ENCODE data around the gene SDK2.
A peak's percentile ranks its signal among the peaks of the same experiment; 100 is the strongest.

SDK2 gene

DNA sequence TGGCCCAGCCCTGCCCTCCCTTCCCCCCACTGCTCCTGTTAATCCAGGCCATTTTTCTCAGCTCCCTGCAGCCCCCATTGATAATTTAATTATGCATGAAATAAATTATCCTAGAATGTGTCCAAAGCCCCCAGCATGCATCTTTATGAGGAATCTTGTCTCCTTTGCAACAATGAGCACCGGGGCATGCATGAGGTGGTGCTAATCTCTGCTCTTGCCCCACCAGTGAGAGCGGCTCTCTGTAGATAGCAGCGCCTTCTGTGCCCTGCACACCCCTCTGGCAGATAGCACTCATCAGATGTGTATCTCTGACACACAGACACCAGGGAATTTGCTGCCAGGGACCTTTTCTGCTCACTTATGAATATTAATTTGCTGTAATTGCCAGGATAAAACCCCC lies 192.2 kb downstream of the SDK2 start:
- no peak for DNase-seq (ENCODE audit: low read depth in 2 of 2)

DNA sequence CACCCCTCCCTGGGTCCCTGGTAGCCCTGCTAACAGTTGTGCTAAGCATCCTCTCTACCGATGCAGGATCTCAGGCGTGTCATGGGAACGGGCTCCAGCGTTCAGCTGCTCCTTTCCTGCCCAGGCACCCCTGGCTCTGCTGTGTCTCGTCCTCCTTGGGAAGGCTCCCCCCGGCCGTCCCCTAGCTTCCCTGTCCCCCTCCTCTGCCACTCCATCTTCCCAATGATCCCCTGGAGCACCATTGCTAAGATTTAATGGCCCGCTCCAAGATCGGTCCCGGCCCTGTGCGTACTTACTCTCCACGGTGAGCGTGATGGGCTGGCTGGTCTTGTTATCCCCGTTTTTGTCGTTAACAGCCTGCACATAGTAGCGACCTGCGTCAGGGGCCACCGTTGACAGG lies 196.9 kb downstream of the SDK2 start:
- no peak for DNase-seq (ENCODE audit: low read depth in 2 of 2)

DNA sequence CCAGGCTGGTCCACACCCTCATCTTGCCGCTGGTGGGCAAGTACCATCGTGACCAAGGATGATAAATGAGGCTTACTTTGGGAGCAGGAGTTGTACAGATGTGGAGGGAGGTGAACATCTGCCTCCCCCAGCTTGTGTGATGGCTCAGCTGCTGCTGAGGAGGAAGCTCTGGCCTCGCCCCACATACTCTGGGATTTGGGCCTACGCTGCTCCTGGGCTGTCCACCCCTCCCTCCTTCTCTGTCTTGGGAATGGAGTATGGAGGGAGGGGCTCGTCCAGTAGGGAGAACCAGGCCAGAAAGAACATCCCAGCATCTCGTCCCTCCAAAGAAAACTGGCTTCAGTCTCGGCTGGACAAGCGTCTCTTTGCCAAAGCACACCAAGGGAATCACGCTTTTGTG lies 197.6 kb downstream of the SDK2 start:
- no peak for DNase-seq (ENCODE audit: low read depth in 2 of 2)

DNA sequence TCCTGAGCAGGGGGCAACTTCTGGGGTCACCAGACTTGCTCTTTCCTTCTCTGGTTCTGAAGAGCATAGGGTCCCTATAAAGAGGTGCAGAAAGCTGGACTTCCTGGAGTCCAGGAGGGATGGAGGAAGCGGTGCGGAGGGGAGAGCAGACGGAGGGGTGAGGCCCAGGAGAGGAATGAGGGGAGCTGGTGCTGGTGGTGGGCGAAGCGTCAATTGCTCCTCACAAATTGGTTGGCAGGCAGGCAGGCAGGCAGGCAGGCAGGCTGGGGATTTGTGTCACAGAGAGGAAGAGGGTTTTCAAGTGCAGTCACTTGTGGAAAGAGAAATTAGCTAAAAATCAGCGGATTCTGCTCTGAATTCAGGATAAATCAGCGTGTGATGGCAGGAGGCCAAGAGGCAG lies 198.8 kb downstream of the SDK2 start:
- DNase-seq (ENCODE audit: low read depth in 2 of 2): no peak

DNA sequence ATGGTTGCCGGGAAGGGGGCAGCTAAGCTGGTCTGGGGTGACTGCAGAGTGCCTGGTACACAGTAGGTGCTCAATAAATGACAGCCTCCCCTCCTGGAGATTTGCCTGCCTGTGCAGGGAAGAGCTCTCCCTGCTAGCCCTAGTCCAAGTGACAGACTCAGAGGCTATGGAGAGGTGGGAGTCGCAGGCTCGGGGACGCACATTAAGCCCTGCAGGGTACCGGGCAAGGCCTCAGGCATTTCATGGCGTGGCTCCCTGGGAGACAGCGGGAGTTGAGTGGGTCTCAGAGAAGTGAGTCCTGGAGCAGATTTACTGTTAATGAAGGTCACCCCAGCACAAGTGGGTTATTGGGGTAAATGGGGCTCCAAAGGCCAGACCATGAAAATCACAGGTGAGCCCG lies 200.2 kb downstream of the SDK2 start:
- no peak for DNase-seq (ENCODE audit: low read depth in 2 of 2)

DNA sequence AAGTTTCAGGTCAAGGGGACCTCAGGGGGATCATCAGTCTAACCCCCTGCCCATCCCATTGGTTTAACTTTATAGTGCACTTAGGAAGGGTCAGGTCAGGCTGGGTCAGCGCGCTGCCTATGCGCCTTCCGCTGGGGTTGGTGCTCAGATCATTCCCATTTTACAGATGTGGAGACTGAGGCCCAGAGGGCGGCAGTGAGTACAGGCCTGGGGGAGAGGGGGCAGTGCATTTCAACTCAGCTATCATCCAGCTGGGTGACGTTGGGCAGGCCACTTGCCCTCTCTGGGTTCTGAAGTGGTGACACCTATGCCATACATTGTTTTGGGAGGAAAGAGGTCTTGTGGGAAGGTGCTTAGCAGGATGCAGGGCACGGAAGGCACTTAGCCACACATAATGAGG lies 204.6 kb downstream of the SDK2 start:
- no peak for DNase-seq (ENCODE audit: low read depth in 2 of 2)

DNA sequence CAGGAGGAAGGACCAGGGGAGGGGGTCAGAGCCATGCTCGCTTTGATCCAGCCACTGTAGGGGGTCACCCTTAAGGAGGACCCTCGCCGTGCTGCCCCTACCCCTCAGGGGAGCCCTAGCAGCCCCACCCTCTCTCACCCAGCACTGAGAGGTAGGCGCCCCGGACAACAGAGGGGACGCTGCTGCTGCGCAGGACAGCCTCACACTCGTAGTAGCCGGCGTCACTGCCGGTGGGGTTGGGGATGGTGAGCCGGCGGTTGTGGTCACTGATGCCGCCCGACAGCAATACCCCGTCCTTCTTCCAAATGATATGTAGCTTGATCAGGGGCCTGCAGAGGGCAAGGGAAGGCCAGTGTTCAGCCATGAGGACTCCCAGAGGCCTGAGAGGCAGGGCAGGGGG lies 206.4 kb downstream of the SDK2 start:
- no peak for DNase-seq (ENCODE audit: low read depth in 2 of 2)

DNA sequence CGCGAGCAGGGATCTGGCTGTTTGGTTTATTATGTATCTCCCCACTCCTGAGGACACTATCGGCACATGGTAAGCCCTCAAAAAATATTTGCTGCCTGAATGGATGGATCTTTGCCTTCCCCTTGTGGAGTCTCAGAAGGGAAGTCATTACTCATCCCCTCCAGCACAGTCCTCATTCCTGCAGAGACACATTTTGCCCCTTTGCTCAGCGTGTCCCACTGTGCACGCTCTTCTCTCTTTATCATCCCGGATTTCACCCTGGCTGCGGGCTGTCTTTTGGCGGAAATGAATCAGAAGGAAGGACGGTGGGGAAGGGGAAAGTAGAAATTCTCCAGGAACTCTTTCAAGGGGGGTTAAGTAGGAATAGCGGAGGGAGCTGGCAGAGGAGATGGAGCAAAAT lies 207.3 kb downstream of the SDK2 start:
- DNase-seq (ENCODE audit: low read depth in 2 of 2): no peak

DNA sequence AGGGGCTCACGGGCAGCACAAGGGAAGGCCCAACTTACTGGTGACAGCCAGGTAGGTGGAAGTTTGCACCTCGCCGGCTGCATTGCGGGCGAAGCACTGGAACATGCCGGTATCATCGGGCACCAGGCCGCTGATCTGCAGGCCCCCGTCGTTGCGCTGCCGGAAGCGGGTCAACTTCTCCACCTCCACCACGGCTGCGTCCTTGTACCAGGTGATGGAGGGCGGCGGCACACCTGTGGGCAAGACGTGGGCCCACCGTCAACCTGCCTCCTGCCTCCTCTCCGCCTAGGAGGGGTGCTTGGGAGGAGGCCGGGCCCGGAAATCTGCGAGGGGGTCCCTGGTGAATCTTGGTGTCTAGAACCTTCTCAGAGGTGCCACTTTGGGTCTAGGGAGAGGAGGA lies 208.8 kb downstream of the SDK2 start:
- DNase-seq (ENCODE audit: low read depth in 2 of 2): no peak

DNA sequence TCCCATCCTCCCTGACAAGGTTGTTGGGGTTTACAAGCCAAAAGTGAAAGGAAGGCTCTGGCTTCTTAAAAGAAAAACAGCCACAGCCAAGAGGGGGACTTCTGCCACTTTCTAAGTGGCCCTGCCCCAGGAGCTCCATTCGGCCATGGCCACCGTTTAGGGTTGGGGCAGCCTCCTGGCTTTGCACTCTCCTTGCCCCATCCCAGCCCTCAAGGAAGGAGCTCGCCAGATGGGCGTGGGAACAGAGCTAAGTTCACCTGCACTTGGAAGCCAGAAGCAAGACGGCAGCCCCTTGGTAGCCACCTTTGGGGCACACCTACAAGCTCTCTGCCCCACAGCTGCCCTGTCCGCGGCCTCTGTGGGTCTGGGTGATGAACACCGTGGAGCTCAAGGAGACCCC lies 210.1 kb downstream of the SDK2 start:
- no peak for DNase-seq (ENCODE audit: low read depth in 2 of 2)

DNA sequence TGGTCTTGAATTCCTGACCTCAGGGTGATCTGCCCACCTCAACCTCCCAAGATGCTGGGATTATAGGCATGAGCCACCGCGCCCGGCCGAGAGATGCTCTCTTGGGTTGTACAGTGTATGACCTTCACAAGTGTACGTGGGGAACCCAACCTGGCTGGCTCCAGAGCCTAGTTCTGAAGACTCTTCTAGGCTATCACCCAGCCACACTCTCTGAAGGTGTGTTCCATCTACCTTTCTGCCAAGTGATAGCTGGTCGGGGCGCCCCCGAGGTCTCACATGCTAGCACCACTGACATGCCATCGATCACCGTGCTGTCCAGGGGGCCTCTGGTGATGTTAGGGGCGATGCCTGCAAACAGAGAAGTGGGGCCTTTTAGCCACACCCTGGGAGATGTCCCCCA lies 210.7 kb downstream of the SDK2 start:
- DNase-seq (ENCODE audit: low read depth in 2 of 2): no peak

DNA sequence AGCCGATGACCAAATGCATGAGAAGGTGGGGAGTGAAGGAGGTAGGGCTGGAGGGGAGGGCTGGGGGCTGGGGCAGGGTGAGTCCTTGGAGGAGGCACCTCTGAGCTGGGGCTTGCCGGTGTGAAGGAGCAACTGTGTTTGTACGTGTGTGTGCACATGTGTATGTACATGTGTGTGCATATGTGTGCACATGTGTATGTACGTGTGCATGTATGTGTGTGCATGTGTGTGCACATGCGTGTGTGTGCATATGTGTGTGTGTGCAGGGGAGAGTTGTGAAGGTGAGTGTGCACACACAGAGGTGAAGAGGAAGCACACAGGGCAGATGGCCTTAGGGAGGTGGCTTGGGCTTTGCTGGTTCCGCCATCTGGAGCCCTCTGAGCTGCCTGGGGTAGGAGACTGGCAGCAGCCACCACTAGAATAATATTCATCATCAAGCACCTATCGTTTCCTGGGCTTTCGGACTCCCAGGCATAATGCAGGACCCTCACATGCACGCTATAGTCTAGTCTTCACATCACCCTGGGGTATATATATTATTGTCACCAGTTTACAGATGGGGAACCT lies 211.5 kb downstream of the SDK2 start:
- no peak for DNase-seq (ENCODE audit: low read depth in 2 of 2)

DNA sequence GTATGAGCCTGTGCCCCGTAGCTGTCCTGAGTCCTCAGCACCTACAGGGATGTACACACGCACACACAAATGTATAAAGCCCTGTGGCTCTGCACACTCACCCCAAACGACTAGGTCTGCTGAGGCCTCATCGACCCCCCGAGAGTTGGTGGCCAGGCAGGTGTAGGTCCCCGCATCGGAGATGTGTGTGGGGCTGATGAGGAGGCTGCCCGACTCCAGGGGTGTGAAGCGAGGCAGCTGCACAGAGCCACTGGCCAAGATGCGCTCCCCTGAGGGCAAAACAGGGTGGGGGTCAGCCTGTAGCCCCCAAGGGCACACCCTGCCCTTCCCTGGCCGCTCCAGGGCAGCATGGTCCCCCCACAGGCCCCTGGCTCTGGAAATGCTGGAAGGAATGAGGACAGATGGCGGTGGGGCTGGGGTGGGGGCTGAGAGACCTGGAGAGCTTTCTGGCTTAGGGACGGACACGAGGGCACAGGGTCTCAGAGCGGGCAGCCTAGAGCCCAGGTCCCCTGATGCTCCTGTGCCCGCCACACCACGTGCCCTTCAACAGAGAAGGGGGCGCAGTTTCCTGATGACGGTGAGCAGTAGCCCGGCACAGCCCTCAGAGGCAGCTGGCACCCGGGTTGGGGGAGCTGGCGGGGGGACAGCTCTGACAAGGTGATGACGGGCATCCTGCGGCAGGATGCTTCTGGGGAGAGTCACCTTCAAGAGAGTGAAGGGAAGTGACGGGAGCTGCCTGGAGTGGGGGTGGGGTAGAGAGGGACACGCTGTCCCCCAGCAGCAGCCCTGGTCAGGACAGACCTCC lies 212.6 kb downstream of the SDK2 start:
- DNase-seq (ENCODE audit: low read depth in 2 of 2): no peak

DNA sequence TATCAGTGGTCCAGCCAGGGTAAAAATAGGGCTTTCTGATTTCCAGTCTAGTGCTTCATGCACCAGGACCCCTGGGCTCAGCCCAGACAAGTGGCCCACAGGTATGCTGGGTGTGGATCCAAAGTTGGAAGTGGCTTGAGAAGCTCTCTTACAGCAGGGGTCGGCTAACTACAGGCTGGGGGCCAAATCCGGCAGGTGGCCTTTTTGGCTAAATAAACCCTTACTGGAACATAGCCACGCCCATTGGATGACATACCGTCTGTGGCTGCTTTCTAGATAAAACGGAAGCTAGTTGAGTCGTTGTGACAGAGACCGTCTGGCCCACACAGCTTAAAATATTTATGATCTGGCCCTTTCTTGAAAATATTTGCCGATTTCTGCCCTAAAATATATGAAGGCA lies 213.4 kb downstream of the SDK2 start:
- no peak for DNase-seq (ENCODE audit: low read depth in 2 of 2)

DNA sequence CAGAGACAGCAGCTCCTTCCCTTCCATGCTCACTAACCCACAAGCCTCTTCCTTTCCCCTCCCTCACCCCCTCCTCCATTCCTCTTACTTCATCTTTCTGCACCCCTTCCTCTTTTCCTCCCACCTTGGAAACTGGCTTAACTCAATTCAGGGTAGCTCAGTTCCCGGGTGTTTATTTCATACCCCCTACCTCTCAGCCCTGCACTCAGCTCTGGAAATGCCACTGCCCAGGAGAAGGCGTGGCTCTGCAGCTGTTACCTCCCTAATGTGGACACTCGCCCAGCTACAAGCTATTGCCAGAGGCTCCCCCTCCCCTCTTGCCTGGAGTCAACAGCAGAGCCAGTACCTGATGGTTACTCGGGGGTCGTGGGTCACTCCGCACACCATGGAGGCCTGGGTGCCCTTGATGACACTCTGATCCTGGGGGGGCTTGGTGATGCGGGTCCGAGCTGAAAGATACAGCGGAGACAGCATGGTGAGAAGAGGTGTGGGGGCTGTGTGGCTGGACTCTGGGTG lies 214.0 kb downstream of the SDK2 start:
- no peak for DNase-seq (ENCODE audit: low read depth in 2 of 2)

DNA sequence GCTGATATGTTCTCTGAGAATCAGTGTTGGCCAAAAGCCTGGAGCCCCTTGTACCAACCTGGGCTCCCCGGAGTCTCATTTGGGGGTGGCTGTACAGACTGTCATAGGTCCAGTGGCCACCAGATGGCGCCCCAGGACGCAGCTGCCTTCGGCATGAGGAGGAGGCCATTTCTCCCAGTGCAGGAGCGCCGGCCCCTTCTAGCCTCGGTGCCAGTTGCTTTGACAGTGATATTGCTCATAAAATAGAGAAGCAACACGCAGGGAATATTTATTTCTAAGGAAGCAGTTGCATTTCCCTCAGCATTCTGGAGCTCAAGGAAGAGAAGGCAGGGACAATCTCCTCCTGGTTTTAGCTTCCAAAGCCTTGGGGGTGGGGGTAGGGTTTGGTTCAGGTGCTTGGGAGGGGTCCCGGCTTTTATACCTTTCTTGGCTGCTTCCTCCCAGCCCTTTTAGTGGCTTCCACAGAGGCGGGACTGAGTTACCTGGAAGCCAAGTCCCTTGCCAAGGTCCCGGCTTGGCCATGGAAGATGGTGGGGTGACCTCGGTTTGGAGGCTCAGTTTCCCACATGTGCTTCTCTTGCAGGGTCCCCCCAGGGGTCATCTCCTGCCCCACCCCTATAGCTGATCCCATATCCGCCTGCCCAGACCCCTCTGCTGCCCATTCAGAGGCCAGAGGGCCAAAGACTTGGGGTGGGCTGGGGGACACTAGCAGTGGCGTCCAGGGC lies 214.6 kb downstream of the SDK2 start:
- peak; percentile 76 to 84 for DNase-seq (ENCODE audit: low read depth in 2 of 2)

DNA sequence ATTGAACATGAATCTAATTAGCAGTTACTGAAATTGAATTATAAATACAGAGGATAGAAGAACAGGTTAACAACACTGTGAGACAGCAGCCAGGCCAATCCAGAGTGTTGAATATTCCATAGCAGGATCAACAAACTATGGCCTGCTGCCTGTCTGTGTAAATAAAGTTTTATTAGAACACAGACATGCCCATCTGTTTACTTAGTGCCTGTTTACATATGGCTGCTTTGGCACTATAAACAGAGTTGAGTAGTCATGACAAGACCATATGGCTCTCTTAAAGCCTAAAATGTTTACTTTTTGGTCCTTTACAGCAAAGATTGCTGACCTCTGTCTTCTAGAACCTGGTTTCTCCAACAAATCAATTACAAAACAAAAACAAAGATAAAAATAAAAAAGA lies 217.0 kb downstream of the SDK2 start:
- no peak for DNase-seq (ENCODE audit: low read depth in 2 of 2)

DNA sequence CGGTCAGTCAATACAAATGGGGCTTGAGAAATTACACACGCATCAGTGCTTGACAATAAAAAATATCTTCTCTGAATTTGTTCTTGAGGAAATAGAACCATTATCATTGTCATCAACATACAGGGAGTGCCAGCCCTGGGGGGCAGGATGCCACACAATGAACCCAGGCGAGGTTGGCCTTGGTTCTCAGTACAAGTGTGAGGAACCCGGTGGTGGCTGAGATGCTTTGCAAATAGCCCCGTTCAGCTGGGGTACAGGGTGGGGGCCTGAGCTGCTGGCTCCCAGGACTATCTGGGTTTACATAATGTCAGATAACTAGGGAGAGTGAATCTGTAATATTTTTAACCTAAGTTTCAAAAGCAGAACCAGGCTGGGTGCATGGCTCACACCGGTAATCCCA lies 219.7 kb downstream of the SDK2 start:
- DNase-seq (ENCODE audit: low read depth in 2 of 2): no peak

DNA sequence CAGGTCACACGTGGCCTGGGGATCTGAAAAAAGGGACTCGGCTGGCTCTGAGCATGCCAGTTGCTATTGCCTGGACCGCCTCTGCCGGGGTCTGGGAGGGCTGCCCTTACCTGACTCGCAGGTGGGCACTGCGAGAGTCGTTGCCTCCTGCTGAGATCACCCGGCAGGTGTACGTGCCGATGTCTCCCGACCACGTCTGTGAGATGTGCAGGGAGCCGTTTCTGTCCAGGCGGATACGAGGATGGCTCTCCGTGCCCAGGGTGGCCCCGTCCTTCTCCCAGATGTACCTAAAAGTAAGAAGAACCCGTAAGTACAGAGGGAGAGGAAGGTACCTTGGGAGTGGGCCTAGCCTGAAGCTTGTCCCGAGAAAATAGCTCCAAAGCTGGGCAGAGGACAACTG lies 220.4 kb downstream of the SDK2 start:
- no peak for DNase-seq (ENCODE audit: low read depth in 2 of 2)

DNA sequence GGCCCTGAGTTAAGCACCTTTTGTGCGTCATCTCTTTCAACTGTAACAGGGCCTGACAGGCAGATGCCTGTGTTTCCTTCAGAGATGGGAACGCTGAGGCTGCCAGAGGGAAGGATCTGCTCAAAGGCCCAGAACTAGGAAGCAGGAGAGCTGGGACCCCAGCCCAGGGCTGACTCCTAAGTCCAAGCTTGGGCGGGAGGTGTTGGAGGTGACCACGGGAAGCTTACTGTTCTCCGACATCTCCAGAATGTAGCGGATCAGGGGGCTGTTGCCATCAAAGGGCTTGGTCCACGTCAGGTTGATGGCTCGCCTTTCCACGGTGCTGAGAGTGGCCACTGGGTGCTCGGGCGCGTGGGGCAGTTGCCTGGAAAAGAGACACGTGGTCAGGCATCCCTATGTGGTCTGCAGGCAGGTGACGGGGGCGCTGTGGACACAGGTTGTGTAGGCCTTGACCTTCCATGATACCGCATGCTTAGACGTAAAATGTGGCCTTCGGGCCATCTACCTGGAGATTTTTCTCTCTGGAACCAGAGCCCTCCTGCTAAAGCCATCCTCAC lies 221.0 kb downstream of the SDK2 start:
- DNase-seq (ENCODE audit: low read depth in 2 of 2): no peak

DNA sequence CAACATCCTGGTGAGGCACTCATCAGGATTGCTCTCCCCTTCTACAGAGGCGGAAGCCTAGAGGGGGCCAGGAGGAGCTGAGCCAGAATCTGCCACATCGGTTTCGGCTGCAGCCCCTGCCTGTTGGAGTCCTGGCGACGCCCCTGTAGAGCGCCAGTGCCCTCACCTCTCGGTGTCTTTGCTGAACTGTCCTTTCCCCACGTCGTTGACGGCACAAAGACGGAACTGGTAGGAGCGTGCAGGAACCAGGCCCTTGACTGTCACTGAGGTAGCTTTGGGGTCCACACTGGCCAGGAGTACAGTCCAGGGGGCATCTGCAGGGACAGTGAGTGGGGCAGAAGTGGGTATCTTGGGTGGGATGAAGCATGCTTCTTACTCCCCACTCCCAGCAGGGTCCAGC lies 222.1 kb downstream of the SDK2 start:
- DNase-seq (ENCODE audit: low read depth in 2 of 2): no peak

DNA sequence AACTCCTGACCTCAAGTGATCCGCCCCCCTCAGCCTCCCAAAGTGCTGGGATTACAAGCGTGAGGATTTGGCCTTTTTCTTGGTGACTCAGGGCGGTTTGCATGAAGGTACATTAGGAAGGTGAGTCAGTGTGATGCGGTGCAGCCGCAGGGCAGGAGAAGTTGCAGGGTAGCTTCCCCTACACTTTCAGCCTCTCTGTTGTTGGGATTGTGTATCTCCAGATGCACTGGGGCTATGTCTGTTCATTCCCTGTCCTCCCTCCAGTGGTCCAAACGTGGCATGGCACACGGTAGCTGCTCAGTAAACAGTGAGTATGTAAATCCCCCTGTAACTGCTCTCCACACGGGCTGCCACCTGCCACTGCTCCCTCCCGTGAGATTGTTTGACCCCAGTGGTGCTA lies 223.3 kb downstream of the SDK2 start:
- no peak for DNase-seq (ENCODE audit: low read depth in 2 of 2)

DNA sequence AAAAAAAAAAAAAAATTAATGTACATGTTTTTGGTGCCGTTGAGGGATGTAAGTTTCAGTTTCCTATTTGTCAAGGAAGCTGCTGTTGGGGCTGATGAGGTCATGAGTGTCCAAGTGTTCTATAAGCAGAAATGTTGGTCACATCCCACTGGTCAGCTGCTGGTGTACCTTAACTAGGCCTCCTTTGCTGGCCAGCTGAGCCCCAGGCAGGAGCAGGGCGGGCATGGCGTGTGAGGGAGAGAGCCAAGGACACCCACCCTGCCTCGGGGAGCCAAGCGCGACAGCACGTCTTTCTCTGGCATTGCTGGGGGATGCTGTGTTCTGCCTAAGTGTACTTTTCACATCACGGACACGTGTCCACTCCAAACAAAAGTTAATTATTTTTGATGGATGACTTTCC lies 224.4 kb downstream of the SDK2 start:
- no peak for DNase-seq (ENCODE audit: low read depth in 2 of 2)

All from stimulated activated CD8-positive, alpha-beta memory T cell treated with anti-CD3 and anti-CD28 coated beads, Interleukin-2, amount 100 ng/mL, for 48 hours (primary cell).